ENCODE results near the gene CSPG4.

DNA sequence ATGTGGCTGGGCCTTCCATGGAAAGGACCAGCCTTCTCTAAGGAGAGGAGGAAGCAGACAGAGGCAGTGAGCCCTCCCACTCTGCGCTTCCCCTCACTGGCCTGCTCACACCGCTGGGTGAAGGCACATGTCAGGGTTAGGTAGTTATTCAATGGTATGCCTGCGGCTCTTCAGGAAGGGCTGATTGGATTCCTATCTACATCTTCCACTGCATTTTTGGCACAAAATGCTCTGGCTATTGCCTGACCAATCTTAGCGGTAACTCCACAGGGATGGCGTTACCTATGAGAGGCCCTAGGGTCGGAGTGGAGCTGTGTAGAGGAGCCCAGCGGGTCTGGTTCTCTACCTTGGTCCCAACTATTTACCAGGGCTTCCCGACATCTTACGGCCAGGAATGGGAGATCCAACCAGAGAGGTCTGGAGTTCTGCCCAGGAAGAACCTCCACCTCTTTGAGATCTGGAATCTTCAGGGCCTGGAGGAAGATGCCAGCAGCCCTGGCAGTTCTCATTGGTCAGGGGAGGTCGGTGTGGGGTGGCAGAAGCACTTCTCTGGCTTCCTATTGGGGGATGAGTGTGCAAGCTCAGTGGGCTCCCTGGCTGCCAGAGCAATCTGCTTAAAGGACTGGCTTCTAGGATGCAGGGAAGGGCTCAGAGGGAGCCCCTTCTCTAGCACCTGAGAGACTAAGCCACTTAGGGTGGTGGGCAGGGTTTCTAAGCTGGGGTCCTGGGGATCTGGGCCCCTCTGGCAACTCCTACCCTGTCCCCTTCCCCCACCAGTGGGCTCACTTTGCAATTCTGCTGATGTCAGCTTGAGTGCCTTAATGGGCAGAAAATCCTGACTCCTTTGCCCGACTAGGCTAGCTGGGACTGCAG is 40.7 kb downstream of the CSPG4 start:
- TF ChIP-seq POLR2AphosphoS5 (IDR thresholded peaks at IDR 0.05) (no peak), POLR2A (IDR thresholded peaks at IDR 0.05) (no peak)
- TF ChIP-seq, protein P1, sequence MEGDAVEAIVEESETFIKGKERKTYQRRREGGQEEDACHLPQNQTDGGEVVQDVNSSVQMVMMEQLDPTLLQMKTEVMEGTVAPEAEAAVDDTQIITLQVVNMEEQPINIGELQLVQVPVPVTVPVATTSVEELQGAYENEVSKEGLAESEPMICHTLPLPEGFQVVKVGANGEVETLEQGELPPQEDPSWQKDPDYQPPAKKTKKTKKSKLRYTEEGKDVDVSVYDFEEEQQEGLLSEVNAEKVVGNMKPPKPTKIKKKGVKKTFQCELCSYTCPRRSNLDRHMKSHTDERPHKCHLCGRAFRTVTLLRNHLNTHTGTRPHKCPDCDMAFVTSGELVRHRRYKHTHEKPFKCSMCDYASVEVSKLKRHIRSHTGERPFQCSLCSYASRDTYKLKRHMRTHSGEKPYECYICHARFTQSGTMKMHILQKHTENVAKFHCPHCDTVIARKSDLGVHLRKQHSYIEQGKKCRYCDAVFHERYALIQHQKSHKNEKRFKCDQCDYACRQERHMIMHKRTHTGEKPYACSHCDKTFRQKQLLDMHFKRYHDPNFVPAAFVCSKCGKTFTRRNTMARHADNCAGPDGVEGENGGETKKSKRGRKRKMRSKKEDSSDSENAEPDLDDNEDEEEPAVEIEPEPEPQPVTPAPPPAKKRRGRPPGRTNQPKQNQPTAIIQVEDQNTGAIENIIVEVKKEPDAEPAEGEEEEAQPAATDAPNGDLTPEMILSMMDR (IDR thresholded peaks at IDR 0.05), result no peak

All from breast epithelium (tissue), 3 donors.